Astrocyte (in vitro differentiated cells and primary cell): ENCODE results near the gene TOGARAM2. TPM values are rescaled to one million over a fixed set of nuclear protein-coding genes. Genes with fewer than 3 reads are reported as not detected.

ENCODE experiments used
- DNase-seq: peaks from one replicate; pipeline ENCODE4 v3.0.0-alpha.2; 2010; ENCODE audit warnings: low read depth
- FAIRE-seq: peaks from 2 replicates; lab custom pipeline; 2011; peaks lifted over from hg19 to GRCh38; lab: Jason Lieb, UNC
- H2AFZ ChIP-seq: 2 replicates; pipeline ENCODE4 v1.6.0; 2012; ENCODE audit warnings: low read depth, low read length, inconsistent platforms
- H3K27ac ChIP-seq: 2 replicates; pipeline ENCODE4 v1.5.1; 2011; ENCODE audit warnings: low read depth, low read length, inconsistent platforms
- H3K27me3 ChIP-seq: 2 replicates; pipeline ENCODE4 v1.6.0; 2011; ENCODE audit warnings: low read length, inconsistent platforms; ENCODE audit not compliant: insufficient read depth
- H3K36me3 ChIP-seq: 2 replicates; pipeline ENCODE4 v1.5.1; 2011; ENCODE audit warnings: low read length, inconsistent platforms; ENCODE audit not compliant: insufficient read depth
- H3K4me1 ChIP-seq: 2 replicates; pipeline ENCODE4 v1.5.1; 2011; ENCODE audit warnings: low read length, inconsistent platforms; ENCODE audit not compliant: insufficient read depth
- H3K4me2 ChIP-seq: 2 replicates; pipeline ENCODE4 v1.6.0; 2012; ENCODE audit warnings: low read length, inconsistent platforms
- H3K4me3 ChIP-seq: 2 replicates; pipeline ENCODE4 v1.5.1; 2011; ENCODE audit warnings: low read depth, mild to moderate bottlenecking, low read length, inconsistent platforms; ENCODE audit not compliant: insufficient read depth
- H3K79me2 ChIP-seq: 2 replicates; pipeline ENCODE4 v1.6.0; 2012; ENCODE audit warnings: mild to moderate bottlenecking, low read length, inconsistent platforms; ENCODE audit not compliant: insufficient read depth
- H3K9ac ChIP-seq: 2 replicates; pipeline ENCODE4 v1.6.0; 2012; ENCODE audit warnings: mild to moderate bottlenecking, low read length, inconsistent platforms
- H3K9me3 ChIP-seq: 2 replicates; pipeline ENCODE4 v1.5.1; 2012; ENCODE audit warnings: low read depth, mild to moderate bottlenecking, low read length, inconsistent platforms; ENCODE audit not compliant: insufficient read depth
- H4K20me1 ChIP-seq: 2 replicates; pipeline ENCODE4 v1.6.0; 2012; ENCODE audit warnings: low read length, inconsistent platforms; ENCODE audit not compliant: insufficient read depth
- H3K27ac Mint-ChIP-seq: one replicate; pipeline ENCODE4 v1.8.0; 2021; ENCODE audit warnings: mild to moderate bottlenecking, mixed read lengths; ENCODE audit not compliant: unreplicated experiment
- H3K27me3 Mint-ChIP-seq: one replicate; pipeline ENCODE4 v1.8.0; 2021; ENCODE audit warnings: low read depth, mixed read lengths; ENCODE audit not compliant: unreplicated experiment
- H3K36me3 Mint-ChIP-seq: one replicate; pipeline ENCODE4 v1.8.0; 2021; ENCODE audit warnings: low read depth, mixed read lengths; ENCODE audit not compliant: unreplicated experiment
- H3K4me1 Mint-ChIP-seq: one replicate; pipeline ENCODE4 v1.8.0; 2021; ENCODE audit warnings: low read depth, mixed read lengths; ENCODE audit not compliant: unreplicated experiment
- H3K4me3 Mint-ChIP-seq: one replicate; pipeline ENCODE4 v1.8.0; 2021; ENCODE audit warnings: mild to moderate bottlenecking, moderate library complexity, mixed read lengths; ENCODE audit not compliant: unreplicated experiment
- H3K9me3 Mint-ChIP-seq: one replicate; pipeline ENCODE4 v1.8.0; 2021; ENCODE audit warnings: mild to moderate bottlenecking, mixed read lengths; ENCODE audit not compliant: unreplicated experiment
- CTCF ChIP-seq: IDR thresholded peaks from 2 replicates; pipeline ENCODE4 v1.5.1; 2011; ENCODE audit warnings: low read depth, mild to moderate bottlenecking, inconsistent platforms, low read length, moderate library complexity; ENCODE audit not compliant: insufficient read depth
- EZH2 ChIP-seq: IDR thresholded peaks from 2 replicates; pipeline ENCODE4 v1.6.1; 2012; ENCODE audit warnings: mild to moderate bottlenecking, low read length, inconsistent platforms; ENCODE audit not compliant: insufficient read depth
- total RNA-seq: library from RNA; stranded (reverse); gene quantifications from 2 replicates; pipeline ENCODE4 v1.2.1, GENCODE V29; 2021

Gene TOGARAM2
- total RNA-seq, 1 donor from 2014 or later = 0.73 TPM

- Mint-ChIP-seq H3K4me3 (no peak overlapping the region), H3K27me3 (peaks cover 29% of the 10 kb centered on the region), H3K27ac (no peak overlapping the region), H3K36me3 (no peaks in the 10 kb centered on the region), H3K4me1 (no peaks in the 10 kb centered on the region), H3K9me3 (peaks cover 1% of the 10 kb centered on the region)
- H3K9ac ChIP-seq = no peak overlapping the region
- no peaks in the 10 kb centered on the region for H4K20me1 ChIP-seq
- H3K4me2 ChIP-seq = no peak overlapping the region
- FAIRE-seq (no peak), DNase-seq (no peak)
- H3K27me3 ChIP-seq = peaks cover 3% of the 10 kb centered on the region
- no peaks in the 10 kb centered on the region for H3K79me2 ChIP-seq
- no peaks in the 10 kb centered on the region for H3K9me3 ChIP-seq
- TF ChIP-seq EZH2 (no peak), CTCF (no peak)
- H3K27ac ChIP-seq = no peak overlapping the region
- no peaks in the 10 kb centered on the region for H3K36me3 ChIP-seq
- no peak overlapping the region for H3K4me3 ChIP-seq
- no peak overlapping the region for H2AFZ ChIP-seq
- H3K4me1 ChIP-seq = no peaks in the 10 kb centered on the region
These were observed 92.0 kb downstream of the TOGARAM2 start for GRCh38 chr2:29072971-29073725.

GRCh38 chr2:29073933-29074332 is 92.8 kb downstream of the TOGARAM2 start:
- H3K4me3 Mint-ChIP-seq = no peak overlapping the region
- H3K27ac Mint-ChIP-seq = no peak overlapping the region
- H3K4me1 ChIP-seq = no peaks in the 10 kb centered on the region
- H3K4me3 ChIP-seq = no peak overlapping the region
- H3K27ac ChIP-seq = no peak overlapping the region
- H3K36me3 ChIP-seq = no peaks in the 10 kb centered on the region
- FAIRE-seq (no peak), DNase-seq (no peak)
- H3K9me3 ChIP-seq = no peaks in the 10 kb centered on the region
- no peaks in the 10 kb centered on the region for H3K36me3 Mint-ChIP-seq
- no peak overlapping the region for H3K9ac ChIP-seq
- no peaks in the 10 kb centered on the region for H4K20me1 ChIP-seq
- H3K79me2 ChIP-seq = no peaks in the 10 kb centered on the region
- TF ChIP-seq CTCF (no peak), EZH2 (no peak)
- peaks cover 3% of the 10 kb centered on the region for H3K27me3 ChIP-seq
- H2AFZ ChIP-seq = no peak overlapping the region
- H3K9me3 Mint-ChIP-seq = peaks cover 2% of the 10 kb centered on the region
- peaks cover 29% of the 10 kb centered on the region for H3K27me3 Mint-ChIP-seq
- H3K4me1 Mint-ChIP-seq = no peaks in the 10 kb centered on the region
- H3K4me2 ChIP-seq = no peak overlapping the region

DNA sequence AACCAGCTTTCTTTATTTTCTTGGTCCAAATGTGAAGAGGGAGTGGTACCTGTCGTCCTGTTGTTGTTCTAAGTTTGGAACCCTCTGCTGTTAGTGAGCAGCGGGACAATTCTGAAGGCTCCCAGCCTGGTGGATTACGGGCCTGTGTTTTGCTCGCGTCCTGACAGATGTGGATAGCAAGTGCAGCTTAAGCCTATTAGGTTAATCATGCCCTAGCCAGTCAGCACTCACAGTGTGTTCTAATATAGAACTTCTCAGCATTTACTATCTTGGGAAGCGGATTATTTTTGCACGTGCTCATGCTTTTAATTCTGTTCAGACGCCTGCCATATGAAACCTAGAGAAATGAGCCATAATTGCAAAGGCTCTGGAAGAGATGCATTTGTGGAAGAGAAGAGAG is 93.3 kb downstream of the TOGARAM2 start, which contains the start of gene PCARE:
Gene PCARE, minus strand, starts transcription at position 113 of the 400 bp plus-strand sequence. CDS start 262 bp downstream, outside the sequence.
- no peak within 1 kb of the TSS for H3K4me2 ChIP-seq
- TF ChIP-seq CTCF = no peak
- TF ChIP-seq EZH2 = no peak

More for the DNA sequence above, 93.3 kb downstream of the TOGARAM2 start, which contains the start of gene PCARE:
- Histone ChIP-seq H3K4me1 (no peaks in the 10 kb centered on the region), H2AFZ (no peak within 1 kb of the TSS), H3K9me3 (no peaks in the 10 kb centered on the region), H3K4me3 (no peak within 1 kb of the TSS), H3K27ac (no peak within 1 kb of the TSS), H3K79me2 (no peaks in the 10 kb centered on the region), H3K27me3 (peaks cover 3% of the 10 kb centered on the region), H4K20me1 (no peaks in the 10 kb centered on the region), H3K36me3 (no peaks in the 10 kb centered on the region), H3K9ac (no peak within 1 kb of the TSS)
- DNase-seq (no peak), FAIRE-seq (no peak)
- H3K4me1 Mint-ChIP-seq = no peaks in the 10 kb centered on the region
- peaks cover 5% of the 10 kb centered on the region for H3K9me3 Mint-ChIP-seq
- H3K36me3 Mint-ChIP-seq = no peaks in the 10 kb centered on the region
- no peak within 1 kb of the TSS for H3K27ac Mint-ChIP-seq
- H3K27me3 Mint-ChIP-seq = peaks cover 29% of the 10 kb centered on the region
- H3K4me3 Mint-ChIP-seq = no peak within 1 kb of the TSS
